WTC11 (cell line): Measurements from ENCODE around the gene HES1.

Source experiments
- ESRRA ChIP-seq: sonication (generic); formaldehyde crosslinking; IDR thresholded peaks from 2 replicates; pipeline ENCODE4 v1.8.1; 2022; ENCODE audit warnings: mild to moderate bottlenecking, missing genetic modification reagents, borderline replicate concordance
- NR3C1 ChIP-seq: sonication (generic); formaldehyde crosslinking; conservative IDR thresholded peaks from 2 replicates; pipeline ENCODE4 v1.8.1; 2023; ENCODE audit warnings: low read depth, mild to moderate bottlenecking, missing genetic modification reagents
- RELA ChIP-seq: sonication (generic); formaldehyde crosslinking; IDR thresholded peaks from 2 replicates; pipeline ENCODE4 v1.8.1; 2022; ENCODE audit warnings: missing genetic modification reagents, mild to moderate bottlenecking, borderline replicate concordance
- STAT6 ChIP-seq: sonication (generic); formaldehyde crosslinking; conservative IDR thresholded peaks from 2 replicates; pipeline ENCODE4 v1.8.1; 2023; ENCODE audit warnings: mild to moderate bottlenecking, low read depth, missing genetic modification reagents, moderate library complexity
- ZNF416 ChIP-seq: fragments of 250-450 bp; sonication (Bioruptor Pico); IDR thresholded peaks from 2 replicates; pipeline ENCODE4 v1.9.0; 2021; ENCODE audit warnings: mild to moderate bottlenecking, inconsistent platforms
- TF ChIP-seq, protein P1 (sequence below): fragments of 200-600 bp; IDR thresholded peaks from 2 replicates; pipeline ENCODE4 v1.8.0; 2022; ENCODE audit warnings: antibody characterized with exemption
- TF ChIP-seq, protein P2 (sequence below): sonication (generic); formaldehyde crosslinking; IDR thresholded peaks from 2 replicates; pipeline ENCODE4 v1.8.0; 2022; ENCODE audit warnings: mild to moderate bottlenecking, missing genetic modification reagents

- no peak for TF ChIP-seq ZNF416 (CRISPR knock-in tag)
- TF ChIP-seq, protein P1, sequence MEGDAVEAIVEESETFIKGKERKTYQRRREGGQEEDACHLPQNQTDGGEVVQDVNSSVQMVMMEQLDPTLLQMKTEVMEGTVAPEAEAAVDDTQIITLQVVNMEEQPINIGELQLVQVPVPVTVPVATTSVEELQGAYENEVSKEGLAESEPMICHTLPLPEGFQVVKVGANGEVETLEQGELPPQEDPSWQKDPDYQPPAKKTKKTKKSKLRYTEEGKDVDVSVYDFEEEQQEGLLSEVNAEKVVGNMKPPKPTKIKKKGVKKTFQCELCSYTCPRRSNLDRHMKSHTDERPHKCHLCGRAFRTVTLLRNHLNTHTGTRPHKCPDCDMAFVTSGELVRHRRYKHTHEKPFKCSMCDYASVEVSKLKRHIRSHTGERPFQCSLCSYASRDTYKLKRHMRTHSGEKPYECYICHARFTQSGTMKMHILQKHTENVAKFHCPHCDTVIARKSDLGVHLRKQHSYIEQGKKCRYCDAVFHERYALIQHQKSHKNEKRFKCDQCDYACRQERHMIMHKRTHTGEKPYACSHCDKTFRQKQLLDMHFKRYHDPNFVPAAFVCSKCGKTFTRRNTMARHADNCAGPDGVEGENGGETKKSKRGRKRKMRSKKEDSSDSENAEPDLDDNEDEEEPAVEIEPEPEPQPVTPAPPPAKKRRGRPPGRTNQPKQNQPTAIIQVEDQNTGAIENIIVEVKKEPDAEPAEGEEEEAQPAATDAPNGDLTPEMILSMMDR, result no peak
- no peak for TF ChIP-seq STAT6
- TF ChIP-seq, protein P2, sequence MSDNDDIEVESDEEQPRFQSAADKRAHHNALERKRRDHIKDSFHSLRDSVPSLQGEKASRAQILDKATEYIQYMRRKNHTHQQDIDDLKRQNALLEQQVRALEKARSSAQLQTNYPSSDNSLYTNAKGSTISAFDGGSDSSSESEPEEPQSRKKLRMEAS (CRISPR knock-in tag), result no peak
- no peak for TF ChIP-seq ESRRA (CRISPR knock-in tag)
- no peak for TF ChIP-seq RELA (CRISPR knock-in tag)
- TF ChIP-seq NR3C1 (CRISPR knock-in tag), result no peak
Measured at GRCh38 chr3:194183271-194183670, 47.3 kb downstream of the HES1 start.
